OCI-LY3 (cell line): ENCODE results near the gene TIMP3.

Source experiments
- H2AFZ ChIP-seq: fragments of 200-600, 300-600 bp; shearing (Covaris generic); 2 replicates; pipeline ENCODE4 v1.6.0; 2014; ENCODE audit warnings: antibody characterized with exemption, low read depth, low read length
- H3K27ac ChIP-seq: fragments of 200-600, 300-600 bp; sonication (generic); 2 replicates; pipeline ENCODE4 v1.5.1; 2014; ENCODE audit warnings: mild to moderate bottlenecking, low read length, moderate library complexity, mixed read lengths
- H3K27me3 ChIP-seq: fragments of 200-600, 300-600 bp; sonication (generic); 2 replicates; pipeline ENCODE4 v1.6.1; 2014; ENCODE audit warnings: low read depth, low read length, mixed read lengths
- H3K36me3 ChIP-seq: fragments of 200-600, 300-600 bp; sonication (generic); replicated peaks from 2 replicates; pipeline ENCODE3; 2014; ENCODE audit warnings: low read depth, low read length, mixed read lengths
- H3K4me1 ChIP-seq: fragments of 300-600, 200-600 bp; sonication (generic); 2 replicates; pipeline ENCODE4 v1.6.1; 2014; ENCODE audit warnings: low read length, mixed read lengths
- H3K4me2 ChIP-seq: fragments of 200-600, 300-600 bp; sonication (generic); 2 replicates; pipeline ENCODE4 v1.6.1; 2014; ENCODE audit warnings: low read length, mixed read lengths
- H3K4me3 ChIP-seq: fragments of 300-600, 200-600 bp; sonication (generic); 2 replicates; pipeline ENCODE4 v1.5.1; 2014; ENCODE audit warnings: antibody characterized with exemption, mild to moderate bottlenecking, low read length, moderate library complexity
- H3K79me2 ChIP-seq: fragments of 300-600, 200-600 bp; shearing (Covaris generic); 2 replicates; pipeline ENCODE4 v1.6.1; 2014; ENCODE audit warnings: mild to moderate bottlenecking, low read length, mixed read lengths
- H3K9ac ChIP-seq: fragments of 300-600, 200-600 bp; shearing (Covaris generic); 2 replicates; pipeline ENCODE4 v1.6.0; 2014; ENCODE audit warnings: mild to moderate bottlenecking, low read length, moderate library complexity
- H3K9me3 ChIP-seq: fragments of 200-600, 300-600 bp; shearing (Covaris generic); 2 replicates; pipeline ENCODE4 v1.6.1; 2014; ENCODE audit warnings: low read length, mixed read lengths; ENCODE audit not compliant: insufficient read depth
- H4K20me1 ChIP-seq: fragments of 200-600, 300-600 bp; sonication (generic); 2 replicates; pipeline ENCODE4 v1.6.1; 2016; ENCODE audit warnings: low read length, mixed read lengths; ENCODE audit not compliant: insufficient read depth
- CTCF ChIP-seq: fragments of 200-600, 300-600 bp; sonication (generic); IDR thresholded peaks from 2 replicates; pipeline ENCODE4 v1.5.1; 2014; ENCODE audit warnings: antibody characterized with exemption, low read length, low read depth
- EZH2phosphoT487 ChIP-seq: fragments of 200-600 bp; shearing (Covaris generic); IDR thresholded peaks from 2 replicates; pipeline ENCODE4 v1.6.1; 2018; ENCODE audit warnings: antibody characterized with exemption, mixed run types, low read depth

TIMP3 gene

GRCh38 chr22:32802237-32802765, 796 bp downstream of the TIMP3 start:
- Histone ChIP-seq H3K9ac (no peak overlapping the region), H3K9me3 (no peaks in the 10 kb centered on the region), H3K79me2 (no peaks in the 10 kb centered on the region), H4K20me1 (no peaks in the 10 kb centered on the region), H3K4me2 (no peak overlapping the region), H3K36me3 (no peaks in the 10 kb centered on the region), H3K4me1 (no peaks in the 10 kb centered on the region), H3K4me3 (no peak overlapping the region), H3K27ac (no peak overlapping the region), H3K27me3 (peaks cover 43% of the 10 kb centered on the region), H2AFZ (no peak overlapping the region)
- no peak for TF ChIP-seq EZH2phosphoT487
- TF ChIP-seq CTCF: no peak

- Histone ChIP-seq H3K9me3 (no peaks in the 10 kb centered on the region), H3K9ac (no peak overlapping the region), H4K20me1 (no peaks in the 10 kb centered on the region), H2AFZ (no peak overlapping the region), H3K27ac (no peak overlapping the region), H3K4me1 (no peaks in the 10 kb centered on the region), H3K79me2 (no peaks in the 10 kb centered on the region), H3K4me2 (no peak overlapping the region), H3K4me3 (no peak overlapping the region), H3K27me3 (peaks cover 39% of the 10 kb centered on the region), H3K36me3 (no peaks in the 10 kb centered on the region)
- no peak for TF ChIP-seq CTCF
- no peak for TF ChIP-seq EZH2phosphoT487
Measured at GRCh38 chr22:32803020-32803737, 1.7 kb downstream of the TIMP3 start.

- H3K79me2 ChIP-seq: no peaks in the 10 kb centered on the region
- H3K27ac ChIP-seq: no peak overlapping the region
- no peaks in the 10 kb centered on the region for H4K20me1 ChIP-seq
- no peak overlapping the region for H2AFZ ChIP-seq
- H3K27me3 ChIP-seq: peaks cover 45% of the 10 kb centered on the region
- no peaks in the 10 kb centered on the region for H3K9me3 ChIP-seq
- no peak overlapping the region for H3K4me2 ChIP-seq
- no peaks in the 10 kb centered on the region for H3K4me1 ChIP-seq
- no peak overlapping the region for H3K9ac ChIP-seq
- H3K36me3 ChIP-seq: no peaks in the 10 kb centered on the region
- TF ChIP-seq EZH2phosphoT487 (no peak), CTCF (no peak)
- H3K4me3 ChIP-seq: no peak overlapping the region
Measured at GRCh38 chr22:32803738-32804435, 2.4 kb downstream of the TIMP3 start.

- Histone ChIP-seq H3K4me2 (no peak overlapping the region), H3K9ac (no peak overlapping the region), H4K20me1 (no peaks in the 10 kb centered on the region), H2AFZ (no peak overlapping the region), H3K9me3 (no peaks in the 10 kb centered on the region), H3K79me2 (no peaks in the 10 kb centered on the region), H3K27ac (no peak overlapping the region), H3K4me3 (no peak overlapping the region), H3K36me3 (no peaks in the 10 kb centered on the region), H3K4me1 (no peaks in the 10 kb centered on the region), H3K27me3 (peaks cover 45% of the 10 kb centered on the region)
- no peak for TF ChIP-seq CTCF
- TF ChIP-seq EZH2phosphoT487: no peak
Measured at GRCh38 chr22:32804531-32805360, 3.2 kb downstream of the TIMP3 start.
